Effector CD4-positive, alpha-beta T cell (primary cell): ENCODE results near the gene CLDN20.

Source experiments
- DNase-seq: peaks from one replicate; pipeline ENCODE4 v3.0.0-alpha.2; 2020

Gene CLDN20

GRCh38 chr6:155313602-155314091 is 49.8 kb downstream of the CLDN20 start:
- DNase-seq, result peak; percentile 5

GRCh38 chr6:155314092-155314772 is 50.4 kb downstream of the CLDN20 start, which contains the start of gene TFB1M:
Gene TFB1M, minus strand, starts transcription at chr6:155314484. Its CDS starts 56 bp downstream, at chr6:155314428.
- peak; percentile 94 for DNase-seq

GRCh38 chr6:155314773-155315515 is 51.1 kb downstream of the CLDN20 start:
- peak; percentile 22 for DNase-seq

GRCh38 chr6:155315516-155315871 is 51.7 kb downstream of the CLDN20 start:
- DNase-seq, result no peak

- DNase-seq, result no peak
These were observed 52.6 kb downstream of the CLDN20 start for GRCh38 chr6:155316419-155316818.

- DNase-seq, result no peak
These were observed 53.4 kb downstream of the CLDN20 start for GRCh38 chr6:155317186-155317585.

GRCh38 chr6:155319902-155320301 is 56.1 kb downstream of the CLDN20 start:
- DNase-seq, result no peak

GRCh38 chr6:155324172-155324571 is 60.4 kb downstream of the CLDN20 start:
- no peak for DNase-seq

GRCh38 chr6:155324993-155325392 is 61.2 kb downstream of the CLDN20 start:
- DNase-seq, result no peak

- DNase-seq, result no peak
These were observed 62.1 kb downstream of the CLDN20 start for GRCh38 chr6:155325700-155326516.
